Measurements from ENCODE around the gene ZFYVE21.
"Not testable (repeated sequence)": the region's sequence is repeated elsewhere in the genome, so short reads cannot be mapped to it uniquely, and the experiment has no call there.

Gene ZFYVE21

DNA sequence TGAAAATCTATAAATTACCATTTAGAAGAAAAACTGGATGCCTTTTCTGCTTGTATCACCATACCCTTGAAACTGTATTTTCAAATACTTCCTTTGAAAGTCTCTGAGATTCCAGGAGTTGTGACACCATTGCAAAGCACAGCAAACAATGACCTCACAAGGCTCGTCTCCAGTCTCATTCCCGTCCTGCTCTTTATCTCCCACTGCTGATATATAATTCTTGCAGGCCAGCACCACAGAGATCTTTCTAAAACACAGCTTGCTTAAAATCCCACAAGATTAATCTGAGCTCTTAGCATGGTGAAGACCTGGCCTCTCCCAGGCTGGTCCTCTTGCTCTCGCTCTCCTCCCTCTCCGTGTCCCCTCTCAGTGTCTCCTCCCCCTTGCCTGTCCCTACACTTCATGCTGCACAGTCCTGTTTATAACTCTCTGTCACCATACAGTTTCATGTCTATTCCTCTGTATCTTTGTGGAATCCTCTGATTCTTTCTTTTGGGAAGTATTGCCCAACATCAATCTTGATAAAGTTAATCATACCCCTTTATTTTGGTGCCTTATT is 51.8 kb downstream of the ZFYVE21 start:
- DNase-seq (ENCODE audit: low read depth): peak; percentile 42
- H3K4me3 ChIP-seq (replicated peaks; ENCODE audit: low read depth, low read length): no peak overlapping the region
- no peak for TF ChIP-seq CTCF (IDR thresholded peaks at IDR 0.05; ENCODE audit: low read length, missing control alignments)

DNA sequence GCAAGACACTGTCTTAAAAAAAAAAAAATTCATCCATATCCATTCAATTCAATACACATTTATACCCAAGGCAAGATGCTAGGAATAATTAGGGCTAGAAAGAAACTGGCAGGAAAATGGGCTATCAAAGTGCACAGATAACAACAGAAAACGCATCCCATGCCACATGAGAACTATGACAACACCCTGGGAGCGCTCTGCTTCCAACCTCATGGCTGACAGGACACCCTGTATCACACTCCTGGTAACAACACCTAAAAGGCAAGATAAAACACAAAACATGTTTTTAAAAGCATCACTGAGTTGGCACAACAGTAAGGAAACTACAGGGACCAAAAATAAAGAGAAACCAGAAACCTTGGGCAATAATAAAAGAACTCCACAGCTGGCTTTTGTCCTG is 54.9 kb downstream of the ZFYVE21 start:
- no peak for TF ChIP-seq CTCF (IDR thresholded peaks at IDR 0.05; ENCODE audit: low read length, missing control alignments)
- no peak for DNase-seq (ENCODE audit: low read depth)
- no peak overlapping the region for H3K4me3 ChIP-seq (replicated peaks; ENCODE audit: low read depth, low read length)

DNA sequence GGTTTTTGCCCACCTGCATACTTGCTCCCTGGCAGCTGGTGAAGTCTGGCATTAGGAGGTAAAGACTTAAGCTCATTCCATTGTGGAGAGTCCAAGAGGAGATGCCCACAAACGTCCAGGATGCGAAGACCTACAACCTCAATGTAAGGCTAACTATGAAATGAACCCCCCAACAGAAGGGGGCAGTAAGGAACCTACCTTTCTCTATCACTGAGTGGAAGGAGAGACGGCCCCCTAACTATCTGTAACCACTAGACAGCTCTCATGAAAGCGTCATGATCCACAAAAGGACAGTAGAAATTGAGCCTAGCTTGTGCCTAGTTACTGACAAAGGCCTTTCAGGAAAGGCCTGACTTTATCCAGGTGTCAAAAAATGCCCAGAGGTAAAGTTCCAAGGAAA is 55.3 kb downstream of the ZFYVE21 start:
- no peak overlapping the region for H3K4me3 ChIP-seq (replicated peaks; ENCODE audit: low read depth, low read length)
- DNase-seq (ENCODE audit: low read depth): no peak
- no peak for TF ChIP-seq CTCF (IDR thresholded peaks at IDR 0.05; ENCODE audit: low read length, missing control alignments)

DNA sequence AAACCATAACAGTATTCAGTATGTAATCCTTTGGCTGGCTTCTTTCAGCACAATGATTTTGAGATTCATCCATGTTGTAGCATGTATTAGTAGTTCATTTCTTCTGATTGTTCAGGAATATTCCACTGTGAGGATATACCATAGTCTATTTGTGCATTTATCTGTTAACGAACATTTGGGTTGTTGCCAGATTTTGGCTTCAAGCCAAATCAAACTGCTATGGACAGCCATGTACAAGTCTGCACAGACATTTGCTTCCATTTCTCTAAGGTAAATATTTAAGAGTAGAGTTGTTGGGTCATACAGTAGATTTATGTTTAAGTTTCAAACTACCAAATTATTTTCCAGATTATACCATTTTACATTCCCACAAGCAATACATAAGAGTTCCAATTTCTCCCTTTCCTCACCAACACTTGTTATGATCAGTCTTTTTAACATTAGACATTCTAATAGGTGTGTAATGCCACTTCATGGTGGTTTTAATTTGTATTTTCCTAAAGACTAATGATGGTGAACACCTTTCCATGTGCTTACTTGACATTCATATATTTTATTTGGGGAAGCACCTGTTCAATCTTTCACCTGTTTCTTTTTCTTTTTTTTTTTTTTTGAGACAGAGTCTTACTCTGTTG is 56.6 kb downstream of the ZFYVE21 start:
- H3K4me3 ChIP-seq (replicated peaks; ENCODE audit: low read depth, low read length): no peak overlapping the region
- TF ChIP-seq CTCF (IDR thresholded peaks at IDR 0.05; ENCODE audit: low read length, missing control alignments): no peak

GRCh38 chr14:103773521-103773920 is 57.9 kb downstream of the ZFYVE21 start:
- no peak overlapping the region for H3K4me3 ChIP-seq (replicated peaks; ENCODE audit: low read depth, low read length)
- DNase-seq (ENCODE audit: low read depth): no peak
- TF ChIP-seq CTCF (IDR thresholded peaks at IDR 0.05; ENCODE audit: low read length, missing control alignments): no peak

More for the DNA sequence above, 56.6 kb downstream of the ZFYVE21 start:
- no peak for DNase-seq (ENCODE audit: low read depth)

- no peak overlapping the region for H3K4me3 ChIP-seq (replicated peaks; ENCODE audit: low read depth, low read length)
- DNase-seq (ENCODE audit: low read depth): no peak
- TF ChIP-seq CTCF (IDR thresholded peaks at IDR 0.05; ENCODE audit: low read length, missing control alignments): no peak
Observed at GRCh38 chr14:103775506-103775905, 59.9 kb downstream of the ZFYVE21 start.

- not testable (repeated sequence) for DNase-seq (ENCODE audit: low read depth); H3K4me3 ChIP-seq (replicated peaks; ENCODE audit: low read depth, low read length)
Observed at GRCh38 chr14:103776319-103776718, 60.7 kb downstream of the ZFYVE21 start.
